ENCODE data around the gene HPSE2. TPM values are rescaled to one million over a fixed set of nuclear protein-coding genes. Genes with fewer than 3 reads are reported as not detected.

Gene HPSE2
- total and polyA plus RNA-seq, 2 experiments from 2014 or later, result not detected

DNA sequence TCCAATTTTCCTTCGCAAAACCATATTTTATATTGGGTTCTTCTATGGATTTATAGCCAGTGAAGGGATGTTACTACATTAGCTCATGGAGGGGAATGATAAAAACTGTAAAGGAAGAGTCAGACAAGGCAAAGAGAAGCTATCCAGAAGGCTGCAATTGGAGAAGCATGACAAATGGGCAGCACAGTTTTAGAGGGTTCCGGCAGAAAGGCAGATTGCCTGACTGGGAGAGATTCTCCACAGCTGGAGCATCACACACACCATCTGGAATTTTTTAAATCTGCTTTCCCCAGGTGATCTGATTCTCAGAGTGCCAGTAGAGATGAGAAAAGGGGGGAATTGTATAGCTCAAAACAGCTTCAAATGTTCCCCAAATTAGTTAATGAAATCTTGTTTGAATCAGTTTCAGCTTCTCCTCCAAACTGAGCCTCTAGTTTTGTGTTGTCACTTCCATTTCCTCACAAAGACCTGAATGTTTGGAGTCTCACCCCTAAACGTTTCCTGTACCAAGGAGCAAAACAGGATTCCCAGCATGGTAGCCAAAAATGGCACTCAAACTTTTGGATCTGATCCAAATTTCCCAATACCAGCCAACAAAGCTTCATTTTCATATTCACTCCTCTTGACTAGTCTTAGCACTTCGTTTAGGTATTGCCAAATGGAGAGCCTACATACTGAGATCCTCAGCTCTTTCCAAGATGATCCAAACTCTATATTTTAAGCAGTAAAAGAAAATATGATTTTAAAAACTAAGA is 177.5 kb downstream of the HPSE2 start:
- H3K9me2 ChIP-seq (ENCODE audit: insufficient read depth), result no peaks in the 10 kb centered on the region
- H3K27me3 ChIP-seq (replicated peaks; ENCODE audit: insufficient read depth), result no peaks in the 10 kb centered on the region
- no peaks in the 10 kb centered on the region for H3K79me2 ChIP-seq (ENCODE audit: insufficient read depth)
- H2AFZ ChIP-seq, result no peak overlapping the region
- TF ChIP-seq EZH2phosphoT487 (IDR thresholded peaks at IDR 0.05; ENCODE audit: insufficient read depth, low read depth), result no peak
- no peak for TF ChIP-seq EZH2 (IDR thresholded peaks at IDR 0.05; ENCODE audit: insufficient read depth, poor library complexity, severe bottlenecking)
- H3K4me1 ChIP-seq (ENCODE audit: insufficient read depth), result no peaks in the 10 kb centered on the region
- WGBS, 2 experiments (ENCODE audit: low coverage in 1 of 2, low lambda C conversion rate in 2 of 2, missing lambda C conversion rate in 2 of 2), result 3 to 7% methylated on average over 4 of the region's 4 CpGs
- no peak overlapping the region for H3K9ac ChIP-seq
- in situ Hi-C loops (cut with MboI), result no loop called here
- H3K36me3 ChIP-seq (ENCODE audit: low read depth), result no peaks in the 10 kb centered on the region
- H3K9me3 ChIP-seq (ENCODE audit: low read depth), result no peaks in the 10 kb centered on the region
- no peaks in the 10 kb centered on the region for H4K20me1 ChIP-seq (ENCODE audit: insufficient read depth)
- H3K27ac ChIP-seq, result no peak overlapping the region
- H3K4me3 ChIP-seq, result no peak overlapping the region
- no peaks in the 10 kb centered on the region for H3F3A ChIP-seq (ENCODE audit: insufficient read depth)
- DNase-seq, result no peak
- no peak overlapping the region for H3K4me2 ChIP-seq (ENCODE audit: unreplicated experiment)

DNA sequence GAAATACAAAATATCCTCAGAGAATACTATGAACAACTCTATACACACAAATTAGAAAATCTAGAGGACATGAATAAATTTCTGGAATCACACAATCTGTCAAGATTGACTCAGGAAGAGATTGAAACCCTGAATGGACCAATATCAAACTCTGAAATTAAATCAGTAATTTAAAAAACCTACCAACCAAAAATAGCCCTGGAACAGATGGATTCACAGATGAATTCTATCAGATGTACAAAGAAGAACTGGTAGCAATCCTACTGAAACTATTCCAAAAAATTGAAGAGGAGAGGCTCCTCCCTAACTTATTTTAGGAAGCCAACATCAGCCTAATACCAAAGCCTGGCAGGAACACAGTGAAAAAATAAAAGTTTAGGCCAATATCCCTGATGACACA is 190.0 kb downstream of the HPSE2 start:
- in situ Hi-C loops (cut with MboI), result no loop called here
- no peak overlapping the region for H3K4me3 ChIP-seq
- H3K4me1 ChIP-seq (ENCODE audit: insufficient read depth), result no peaks in the 10 kb centered on the region
- DNase-seq, result no peak
- no peak overlapping the region for H3K4me2 ChIP-seq (ENCODE audit: unreplicated experiment)
- TF ChIP-seq EZH2 (IDR thresholded peaks at IDR 0.05; ENCODE audit: insufficient read depth, poor library complexity, severe bottlenecking) (no peak), EZH2phosphoT487 (IDR thresholded peaks at IDR 0.05; ENCODE audit: insufficient read depth, low read depth) (no peak)
- H3K9me3 ChIP-seq (ENCODE audit: low read depth), result no peaks in the 10 kb centered on the region
- no peaks in the 10 kb centered on the region for H4K20me1 ChIP-seq (ENCODE audit: insufficient read depth)
- H3K27ac ChIP-seq, result no peak overlapping the region
- H2AFZ ChIP-seq, result no peak overlapping the region
- no peak overlapping the region for H3K9ac ChIP-seq
- no peaks in the 10 kb centered on the region for H3F3A ChIP-seq (ENCODE audit: insufficient read depth)
- no peaks in the 10 kb centered on the region for H3K27me3 ChIP-seq (replicated peaks; ENCODE audit: insufficient read depth)
- H3K36me3 ChIP-seq (ENCODE audit: low read depth), result no peaks in the 10 kb centered on the region
- no peaks in the 10 kb centered on the region for H3K9me2 ChIP-seq (ENCODE audit: insufficient read depth)
- H3K79me2 ChIP-seq (ENCODE audit: insufficient read depth), result no peaks in the 10 kb centered on the region

DNA sequence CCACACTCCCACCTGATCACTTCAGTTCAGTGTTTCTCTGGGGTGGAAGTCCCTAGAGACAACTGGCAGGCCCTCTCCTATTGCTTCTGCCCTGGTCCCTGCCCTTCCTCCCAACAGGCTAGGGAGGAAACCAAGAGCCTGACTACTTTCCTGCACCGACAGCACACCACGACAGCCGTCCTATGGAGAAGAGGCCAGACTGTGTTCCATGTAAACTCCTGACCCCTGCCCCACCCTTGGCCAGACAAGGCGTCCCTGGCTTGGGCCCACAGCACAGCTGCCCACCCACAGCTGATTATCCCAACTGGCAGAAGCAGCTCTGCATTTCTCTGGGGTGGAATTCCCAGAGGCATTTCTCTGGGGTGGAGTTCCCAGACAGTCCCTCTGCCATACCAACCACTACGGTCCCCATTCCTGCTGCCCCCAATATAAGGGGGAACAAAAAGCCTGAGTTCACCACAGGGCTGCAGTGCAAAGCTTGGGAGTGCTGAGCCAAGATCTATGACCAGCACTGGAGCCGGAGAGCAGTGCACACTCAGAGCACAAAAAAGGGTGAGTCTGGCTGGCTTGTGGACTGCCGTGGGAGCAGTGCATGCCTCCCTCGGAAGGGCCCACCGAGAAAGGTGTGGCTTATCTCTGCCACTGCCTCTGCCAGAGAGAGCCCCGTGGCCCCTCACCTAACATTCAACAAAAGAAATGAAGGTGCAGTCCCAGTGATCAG is 193.4 kb downstream of the HPSE2 start:
- H3K4me1 ChIP-seq (ENCODE audit: insufficient read depth), result no peaks in the 10 kb centered on the region
- H3K27me3 ChIP-seq (replicated peaks; ENCODE audit: insufficient read depth), result no peaks in the 10 kb centered on the region
- H3F3A ChIP-seq (ENCODE audit: insufficient read depth), result no peaks in the 10 kb centered on the region
- no peak overlapping the region for H3K4me3 ChIP-seq
- H3K27ac ChIP-seq, result no peak overlapping the region
- H4K20me1 ChIP-seq (ENCODE audit: insufficient read depth), result no peaks in the 10 kb centered on the region
- no peaks in the 10 kb centered on the region for H3K36me3 ChIP-seq (ENCODE audit: low read depth)
- WGBS, 2 experiments (ENCODE audit: low coverage in 1 of 2, low lambda C conversion rate in 2 of 2, missing lambda C conversion rate in 2 of 2), result 18 to 19% methylated on average over 10 of the region's 10 CpGs
- in situ Hi-C loops (cut with MboI), result no loop called here
- H3K9me3 ChIP-seq (ENCODE audit: low read depth), result no peaks in the 10 kb centered on the region
- H2AFZ ChIP-seq, result no peak overlapping the region
- no peaks in the 10 kb centered on the region for H3K79me2 ChIP-seq (ENCODE audit: insufficient read depth)
- H3K9ac ChIP-seq, result no peak overlapping the region
- no peaks in the 10 kb centered on the region for H3K9me2 ChIP-seq (ENCODE audit: insufficient read depth)
- no peak overlapping the region for H3K4me2 ChIP-seq (ENCODE audit: unreplicated experiment)
- no peak for DNase-seq
- TF ChIP-seq EZH2phosphoT487 (IDR thresholded peaks at IDR 0.05; ENCODE audit: insufficient read depth, low read depth) (no peak), EZH2 (IDR thresholded peaks at IDR 0.05; ENCODE audit: insufficient read depth, poor library complexity, severe bottlenecking) (no peak)

DNA sequence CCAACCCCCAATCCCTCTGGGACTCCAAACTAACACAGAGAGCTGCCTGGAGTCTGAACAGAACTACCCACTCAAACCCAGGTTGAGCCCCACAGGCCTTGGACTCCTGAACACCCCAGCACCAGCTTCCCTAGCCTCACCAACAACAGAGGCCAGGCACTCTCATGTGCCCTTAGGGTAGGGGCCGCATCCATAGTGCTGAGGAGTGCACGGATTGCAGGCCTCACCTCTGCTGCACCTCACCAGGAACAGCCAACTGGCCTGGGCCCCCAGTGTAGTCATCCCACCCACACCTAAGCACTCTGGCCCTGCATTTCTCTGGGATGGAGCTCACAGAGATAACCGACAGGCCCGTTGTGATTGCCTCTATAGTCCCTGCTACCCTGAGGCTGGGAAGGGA is 194.2 kb downstream of the HPSE2 start:
- H3K4me1 ChIP-seq (ENCODE audit: insufficient read depth), result no peaks in the 10 kb centered on the region
- no peaks in the 10 kb centered on the region for H3K9me2 ChIP-seq (ENCODE audit: insufficient read depth)
- H2AFZ ChIP-seq, result no peak overlapping the region
- no peaks in the 10 kb centered on the region for H3K79me2 ChIP-seq (ENCODE audit: insufficient read depth)
- in situ Hi-C loops (cut with MboI), result no loop called here
- no peak for DNase-seq
- no peak overlapping the region for H3K4me2 ChIP-seq (ENCODE audit: unreplicated experiment)
- no peak overlapping the region for H3K27ac ChIP-seq
- H3K9me3 ChIP-seq (ENCODE audit: low read depth), result no peaks in the 10 kb centered on the region
- H3K4me3 ChIP-seq, result no peak overlapping the region
- no peaks in the 10 kb centered on the region for H3K36me3 ChIP-seq (ENCODE audit: low read depth)
- TF ChIP-seq EZH2phosphoT487 (IDR thresholded peaks at IDR 0.05; ENCODE audit: insufficient read depth, low read depth), result no peak
- no peak for TF ChIP-seq EZH2 (IDR thresholded peaks at IDR 0.05; ENCODE audit: insufficient read depth, poor library complexity, severe bottlenecking)
- H3K27me3 ChIP-seq (replicated peaks; ENCODE audit: insufficient read depth), result no peaks in the 10 kb centered on the region
- H3K9ac ChIP-seq, result no peak overlapping the region
- WGBS, 2 experiments (ENCODE audit: low coverage in 1 of 2, low lambda C conversion rate in 2 of 2, missing lambda C conversion rate in 2 of 2), result 59 to 66% methylated on average over 4 of the region's 4 CpGs
- H3F3A ChIP-seq (ENCODE audit: insufficient read depth), result no peaks in the 10 kb centered on the region
- H4K20me1 ChIP-seq (ENCODE audit: insufficient read depth), result no peaks in the 10 kb centered on the region

Data from GM23248 (cell line).